Neural cell (in vitro differentiated cells): ENCODE data around the gene CPOX. TPM values are rescaled to one million over a fixed set of nuclear protein-coding genes. Genes with fewer than 3 reads are reported as not detected.

Source experiments
- H2AFZ ChIP-seq: fragments of 200-600, 300-800 bp; sonication (generic), shearing (Covaris generic); 2 replicates; pipeline ENCODE4 v1.6.0; 2014; ENCODE audit warnings: low read depth, mild to moderate bottlenecking, antibody characterized with exemption, low read length, moderate library complexity
- H3F3A ChIP-seq: fragments of 200-600 bp; shearing (Covaris generic); 2 replicates; pipeline ENCODE4 v1.6.1; 2016; ENCODE audit warnings: mild to moderate bottlenecking, moderate library complexity, mixed read lengths, antibody characterized with exemption, low read length; ENCODE audit not compliant: insufficient read depth, poor library complexity, severe bottlenecking
- H3K27ac ChIP-seq: fragments of 200-600, 300-800 bp; sonication (generic), shearing (Covaris generic); 2 replicates; pipeline ENCODE4 v1.5.1; 2014; ENCODE audit warnings: mild to moderate bottlenecking, low read length, moderate library complexity
- H3K27me3 ChIP-seq: fragments of 300-800, 200-600 bp; sonication (generic), shearing (Covaris generic); 2 replicates; pipeline ENCODE4 v1.6.0; 2014; ENCODE audit warnings: mild to moderate bottlenecking, low read depth, low read length, moderate library complexity; ENCODE audit not compliant: insufficient read depth
- H3K36me3 ChIP-seq: fragments of 300-800, 200-600 bp; sonication (generic), shearing (Covaris generic); 2 replicates; pipeline ENCODE4 v1.5.1; 2014; ENCODE audit warnings: mild to moderate bottlenecking, antibody characterized with exemption, low read length, moderate library complexity; ENCODE audit not compliant: insufficient read depth
- H3K4me2 ChIP-seq: fragments of 300-800, 200-600 bp; sonication (generic), shearing (Covaris generic); 2 replicates; pipeline ENCODE4 v1.6.0; 2014; ENCODE audit warnings: mild to moderate bottlenecking, low read length
- H3K4me3 ChIP-seq: fragments of 300-800, 200-600 bp; sonication (generic), shearing (Covaris generic); 2 replicates; pipeline ENCODE4 v1.5.1; 2014; ENCODE audit warnings: mild to moderate bottlenecking, low read length, moderate library complexity
- H3K79me2 ChIP-seq: fragments of 200-600 bp; shearing (Covaris generic); replicated peaks from 2 replicates; pipeline ENCODE4 v1.6.0; 2014; ENCODE audit warnings: mild to moderate bottlenecking, low read length, moderate library complexity; ENCODE audit not compliant: insufficient read depth
- H3K9ac ChIP-seq: fragments of 300-800, 200-600 bp; sonication (generic), shearing (Covaris generic); 2 replicates; pipeline ENCODE4 v1.6.1; 2016; ENCODE audit warnings: mild to moderate bottlenecking, low read length, mixed read lengths
- H3K9me2 ChIP-seq: fragments of 200-600 bp; shearing (Covaris generic); 2 replicates; pipeline ENCODE4 v1.6.1; 2016; ENCODE audit warnings: mild to moderate bottlenecking, low read length, mixed read lengths; ENCODE audit not compliant: insufficient read depth
- H3K9me3 ChIP-seq: fragments of 200-600, 300-800 bp; sonication (generic), shearing (Covaris generic); 2 replicates; pipeline ENCODE4 v1.6.1; 2016; ENCODE audit warnings: mild to moderate bottlenecking, mixed run types, low read length, moderate library complexity, mixed read lengths
- H4K20me1 ChIP-seq: fragments of 200-600 bp; shearing (Covaris generic); 2 replicates; pipeline ENCODE4 v1.6.1; 2016; ENCODE audit warnings: mild to moderate bottlenecking, mixed run types; ENCODE audit not compliant: insufficient read depth
- EP300 ChIP-seq: fragments of 450-650 bp; conservative IDR thresholded peaks from 2 replicates; pipeline ENCODE4 v1.6.1; 2014; ENCODE audit warnings: antibody characterized with exemption, mild to moderate bottlenecking, moderate library complexity; ENCODE audit not compliant: poor library complexity, severe bottlenecking
- EZH2 ChIP-seq: fragments of 200-600, 300-800 bp; shearing (Covaris generic), sonication (generic); IDR thresholded peaks from 2 replicates; pipeline ENCODE4 v1.6.1; 2014; ENCODE audit warnings: antibody characterized with exemption, low read length, borderline replicate concordance, mild to moderate bottlenecking; ENCODE audit not compliant: insufficient read depth, poor library complexity, severe bottlenecking
- MXI1 ChIP-seq: fragments of 450-650 bp; conservative IDR thresholded peaks from 2 replicates; pipeline ENCODE4 v1.6.1; 2014; ENCODE audit warnings: antibody characterized with exemption, mild to moderate bottlenecking; ENCODE audit not compliant: poor library complexity, severe bottlenecking
- POLR2AphosphoS5 ChIP-seq: IDR thresholded peaks from 2 replicates; pipeline ENCODE4 v1.6.1; 2012
- RAD21 ChIP-seq: fragments of 450-650 bp; conservative IDR thresholded peaks from 2 replicates; pipeline ENCODE4 v1.6.1; 2014; ENCODE audit warnings: antibody characterized with exemption, mild to moderate bottlenecking, moderate library complexity
- SMC3 ChIP-seq: fragments of 450-650 bp; conservative IDR thresholded peaks from 2 replicates; pipeline ENCODE4 v1.6.1; 2014; ENCODE audit warnings: antibody characterized with exemption, mild to moderate bottlenecking, moderate library complexity; ENCODE audit not compliant: poor library complexity
- TAF1 ChIP-seq: IDR thresholded peaks from 2 replicates; pipeline ENCODE4 v1.6.1; 2012; ENCODE audit warnings: low read depth
- polyA plus RNA-seq: library from polyadenylated mRNA; depleted of rRNA; stranded (reverse); fragments of >200 nt; gene quantifications from 2 replicates; pipeline ENCODE4 v1.2.3, GENCODE V29; 2014
- TF ChIP-seq, protein P1 (sequence below): IDR thresholded peaks from 2 replicates; pipeline ENCODE4 v1.6.1; 2012; ENCODE audit warnings: borderline replicate concordance
- TF ChIP-seq, protein P2 (sequence below): fragments of 450-650 bp; IDR thresholded peaks from 2 replicates; pipeline ENCODE4 v1.5.1; 2014; ENCODE audit warnings: antibody characterized with exemption, mild to moderate bottlenecking, moderate library complexity; ENCODE audit not compliant: poor library complexity, severe bottlenecking

The CPOX gene
- polyA plus RNA-seq, 1 donor from 2014 or later, result 37.4 TPM

DNA sequence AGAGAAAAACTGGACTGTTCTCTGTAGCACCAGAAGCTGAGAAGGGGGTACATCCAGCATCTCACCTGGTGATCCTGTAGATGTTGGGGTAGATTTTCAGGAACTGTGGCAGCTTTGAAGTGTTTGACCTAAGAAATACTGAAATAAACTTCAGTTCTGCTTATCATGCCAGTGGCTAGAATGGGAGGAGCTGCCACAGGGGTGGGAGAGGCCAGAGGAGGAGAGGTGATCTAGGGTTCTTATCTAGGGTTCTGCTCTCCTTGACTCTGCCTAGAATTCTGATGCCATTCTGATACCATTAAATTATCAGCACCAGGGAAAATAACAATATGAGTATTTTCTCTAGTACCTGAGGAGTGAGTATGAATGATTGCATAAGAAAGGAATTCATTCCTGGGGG, 10.2 kb upstream of the CPOX start:
- no peaks in the 10 kb centered on the region for H3K9me3 ChIP-seq
- no peaks in the 10 kb centered on the region for H4K20me1 ChIP-seq
- no peaks in the 10 kb centered on the region for H3K79me2 ChIP-seq
- H3F3A ChIP-seq, result no peaks in the 10 kb centered on the region
- no peaks in the 10 kb centered on the region for H3K27me3 ChIP-seq
- H3K27ac ChIP-seq, result no peak overlapping the region
- H3K4me3 ChIP-seq, result no peak overlapping the region
- no peak overlapping the region for H2AFZ ChIP-seq
- TF ChIP-seq TAF1 (no peak), POLR2AphosphoS5 (no peak), RAD21 (no peak), SMC3 (no peak), EP300 (no peak), MXI1 (no peak), EZH2 (no peak)
- TF ChIP-seq, protein P1, sequence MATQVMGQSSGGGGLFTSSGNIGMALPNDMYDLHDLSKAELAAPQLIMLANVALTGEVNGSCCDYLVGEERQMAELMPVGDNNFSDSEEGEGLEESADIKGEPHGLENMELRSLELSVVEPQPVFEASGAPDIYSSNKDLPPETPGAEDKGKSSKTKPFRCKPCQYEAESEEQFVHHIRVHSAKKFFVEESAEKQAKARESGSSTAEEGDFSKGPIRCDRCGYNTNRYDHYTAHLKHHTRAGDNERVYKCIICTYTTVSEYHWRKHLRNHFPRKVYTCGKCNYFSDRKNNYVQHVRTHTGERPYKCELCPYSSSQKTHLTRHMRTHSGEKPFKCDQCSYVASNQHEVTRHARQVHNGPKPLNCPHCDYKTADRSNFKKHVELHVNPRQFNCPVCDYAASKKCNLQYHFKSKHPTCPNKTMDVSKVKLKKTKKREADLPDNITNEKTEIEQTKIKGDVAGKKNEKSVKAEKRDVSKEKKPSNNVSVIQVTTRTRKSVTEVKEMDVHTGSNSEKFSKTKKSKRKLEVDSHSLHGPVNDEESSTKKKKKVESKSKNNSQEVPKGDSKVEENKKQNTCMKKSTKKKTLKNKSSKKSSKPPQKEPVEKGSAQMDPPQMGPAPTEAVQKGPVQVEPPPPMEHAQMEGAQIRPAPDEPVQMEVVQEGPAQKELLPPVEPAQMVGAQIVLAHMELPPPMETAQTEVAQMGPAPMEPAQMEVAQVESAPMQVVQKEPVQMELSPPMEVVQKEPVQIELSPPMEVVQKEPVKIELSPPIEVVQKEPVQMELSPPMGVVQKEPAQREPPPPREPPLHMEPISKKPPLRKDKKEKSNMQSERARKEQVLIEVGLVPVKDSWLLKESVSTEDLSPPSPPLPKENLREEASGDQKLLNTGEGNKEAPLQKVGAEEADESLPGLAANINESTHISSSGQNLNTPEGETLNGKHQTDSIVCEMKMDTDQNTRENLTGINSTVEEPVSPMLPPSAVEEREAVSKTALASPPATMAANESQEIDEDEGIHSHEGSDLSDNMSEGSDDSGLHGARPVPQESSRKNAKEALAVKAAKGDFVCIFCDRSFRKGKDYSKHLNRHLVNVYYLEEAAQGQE, result no peak
- TF ChIP-seq, protein P2, sequence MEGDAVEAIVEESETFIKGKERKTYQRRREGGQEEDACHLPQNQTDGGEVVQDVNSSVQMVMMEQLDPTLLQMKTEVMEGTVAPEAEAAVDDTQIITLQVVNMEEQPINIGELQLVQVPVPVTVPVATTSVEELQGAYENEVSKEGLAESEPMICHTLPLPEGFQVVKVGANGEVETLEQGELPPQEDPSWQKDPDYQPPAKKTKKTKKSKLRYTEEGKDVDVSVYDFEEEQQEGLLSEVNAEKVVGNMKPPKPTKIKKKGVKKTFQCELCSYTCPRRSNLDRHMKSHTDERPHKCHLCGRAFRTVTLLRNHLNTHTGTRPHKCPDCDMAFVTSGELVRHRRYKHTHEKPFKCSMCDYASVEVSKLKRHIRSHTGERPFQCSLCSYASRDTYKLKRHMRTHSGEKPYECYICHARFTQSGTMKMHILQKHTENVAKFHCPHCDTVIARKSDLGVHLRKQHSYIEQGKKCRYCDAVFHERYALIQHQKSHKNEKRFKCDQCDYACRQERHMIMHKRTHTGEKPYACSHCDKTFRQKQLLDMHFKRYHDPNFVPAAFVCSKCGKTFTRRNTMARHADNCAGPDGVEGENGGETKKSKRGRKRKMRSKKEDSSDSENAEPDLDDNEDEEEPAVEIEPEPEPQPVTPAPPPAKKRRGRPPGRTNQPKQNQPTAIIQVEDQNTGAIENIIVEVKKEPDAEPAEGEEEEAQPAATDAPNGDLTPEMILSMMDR, result no peak
- H3K4me2 ChIP-seq, result no peak overlapping the region
- H3K9ac ChIP-seq, result no peak overlapping the region
- H3K36me3 ChIP-seq, result no peaks in the 10 kb centered on the region
- no peaks in the 10 kb centered on the region for H3K9me2 ChIP-seq

DNA sequence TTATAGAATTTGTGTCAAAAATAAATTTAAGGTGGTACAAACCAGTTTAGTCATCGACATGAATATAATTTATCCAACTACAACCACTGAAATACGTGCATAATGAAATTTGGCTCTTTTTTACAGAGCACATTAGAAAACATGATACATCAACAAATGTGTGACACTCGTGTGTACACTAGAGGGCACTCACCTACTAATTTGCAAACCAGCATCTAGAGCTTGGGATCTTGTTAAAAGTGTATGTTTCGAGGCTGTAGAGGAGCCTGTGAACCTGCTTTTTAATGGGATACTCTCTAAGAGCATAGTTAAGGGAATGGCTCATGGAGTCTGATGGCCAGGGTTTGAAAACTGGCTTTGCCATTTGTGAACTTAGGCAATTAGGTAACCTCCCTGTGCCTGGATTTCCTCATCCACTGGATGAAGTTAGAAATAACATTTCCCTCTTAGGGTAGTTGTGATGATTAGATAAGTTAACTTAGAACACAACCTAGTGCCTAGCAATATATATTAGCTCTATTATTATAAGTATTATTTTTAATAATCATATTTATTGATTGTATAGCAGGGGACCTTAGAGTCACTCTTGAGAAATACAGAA, 8.8 kb upstream of the CPOX start:
- Histone ChIP-seq H3K79me2 (no peaks in the 10 kb centered on the region), H3K27me3 (no peaks in the 10 kb centered on the region), H3K9me3 (no peaks in the 10 kb centered on the region), H3K27ac (no peak overlapping the region), H4K20me1 (no peaks in the 10 kb centered on the region), H2AFZ (no peak overlapping the region), H3K9me2 (no peaks in the 10 kb centered on the region), H3K9ac (no peak overlapping the region), H3K4me2 (no peak overlapping the region), H3F3A (no peaks in the 10 kb centered on the region), H3K36me3 (no peaks in the 10 kb centered on the region), H3K4me3 (no peak overlapping the region)
- TF ChIP-seq EP300, result no peak
- TF ChIP-seq, protein P2, result peak; percentile 88
- TF ChIP-seq MXI1, result no peak
- no peak for TF ChIP-seq POLR2AphosphoS5
- peak; percentile 90 for TF ChIP-seq SMC3
- TF ChIP-seq TAF1, result no peak
- no peak for TF ChIP-seq EZH2
- peak; percentile 84 for TF ChIP-seq RAD21
- TF ChIP-seq, protein P1, result no peak
